Keratinocyte (primary cell): ENCODE results near the gene C21orf91.

Source experiments
- CTCF ChIP-seq, 3 experiments: IDR thresholded peaks in 1 of 3; conservative IDR thresholded peaks in 1 of 3; optimal IDR thresholded peaks in 1 of 3; 2 replicates in 2 of 3; 3 replicates in 1 of 3; pipeline versions ENCODE3 to v1.5.1; 2011; ENCODE audit warnings: low read length in 3 of 3, mild to moderate bottlenecking in 3 of 3, moderate library complexity in 2 of 3, control low read depth in 1 of 3, inconsistent platforms in 1 of 3; ENCODE audit not compliant: insufficient read depth in 2 of 3; ENCODE audit errors: extremely low read depth in 1 of 3
- EZH2 ChIP-seq: IDR thresholded peaks from one replicate; pipeline ENCODE4 v1.6.1; 2012; ENCODE audit warnings: inconsistent platforms, mild to moderate bottlenecking, low read length, moderate library complexity

GRCh38 chr21:17746920-17747319 is 72.2 kb downstream of the C21orf91 start:
- TF ChIP-seq CTCF (optimal IDR thresholded peaks at IDR 0.05 in 1 of 3, IDR thresholded peaks at IDR 0.05 in 1 of 3, conservative IDR thresholded peaks at IDR 0.05 in 1 of 3; ENCODE audit: extremely low read depth in 1 of 3, insufficient read depth in 2 of 3, low read length in 3 of 3): no peak
- TF ChIP-seq EZH2: no peak
